Keratinocyte (primary cell): Measurements from ENCODE around the gene IKZF5. TPM values are rescaled to one million over a fixed set of nuclear protein-coding genes. Genes with fewer than 3 reads are reported as not detected.

Source experiments
- DNase-seq: peaks from one replicate; pipeline ENCODE4 v3.0.0-alpha.2; 2011; ENCODE audit warnings: low read depth, missing footprints, low spot score
- FAIRE-seq: peaks from 2 replicates; lab custom pipeline; 2011; peaks lifted over from hg19 to GRCh38; lab: Jason Lieb, UNC
- H2AFZ ChIP-seq: 2 replicates; pipeline ENCODE4 v1.6.0; 2012; ENCODE audit warnings: low read length, control low read depth, inconsistent platforms; ENCODE audit not compliant: control insufficient read depth
- H3K27ac ChIP-seq: 2 replicates; pipeline ENCODE4 v1.5.1; 2011; ENCODE audit warnings: low read length; ENCODE audit not compliant: control insufficient read depth, insufficient read depth
- H3K27me3 ChIP-seq: 3 replicates; pipeline ENCODE4 v1.6.0; 2011; ENCODE audit warnings: low read length; ENCODE audit not compliant: control insufficient read depth, insufficient read depth; ENCODE audit errors: extremely low read depth
- H3K36me3 ChIP-seq, 2 experiments: 2 replicates in 1 of 2; 3 replicates in 1 of 2; pipeline ENCODE4 v1.5.1; 2011; ENCODE audit warnings: low read length in 2 of 2, mild to moderate bottlenecking in 1 of 2; ENCODE audit not compliant: control insufficient read depth in 2 of 2, insufficient read depth in 2 of 2; ENCODE audit errors: extremely low read depth in 1 of 2
- H3K4me1 ChIP-seq: 3 replicates; pipeline ENCODE4 v1.5.1; 2011; ENCODE audit warnings: low read length; ENCODE audit not compliant: control insufficient read depth, insufficient read depth; ENCODE audit errors: extremely low read depth
- H3K4me2 ChIP-seq: 3 replicates; pipeline ENCODE4 v1.6.0; 2011; ENCODE audit warnings: low read depth, low read length; ENCODE audit not compliant: control insufficient read depth, insufficient read depth; ENCODE audit errors: extremely low read depth
- H3K4me3 ChIP-seq, 3 experiments: fragments of 200-600 bp in 1 of 3; sonication (generic) in 1 of 3; 2 replicates in 2 of 3; 3 replicates in 1 of 3; pipeline ENCODE4 v1.5.1; 2011 to 2016; ENCODE audit warnings: low read length in 3 of 3, mild to moderate bottlenecking in 3 of 3, control low read depth in 2 of 3, inconsistent platforms in 1 of 3, low read depth in 1 of 3, mixed read lengths in 1 of 3, mixed run types in 1 of 3, moderate library complexity in 1 of 3; ENCODE audit not compliant: control insufficient read depth in 2 of 3, insufficient read depth in 2 of 3; ENCODE audit errors: extremely low read depth in 1 of 3
- H3K79me2 ChIP-seq: 2 replicates; pipeline ENCODE4 v1.6.0; 2012; ENCODE audit warnings: low read length; ENCODE audit not compliant: control insufficient read depth, insufficient read depth
- H3K9ac ChIP-seq: 3 replicates; pipeline ENCODE4 v1.6.0; 2011; ENCODE audit warnings: low read length; ENCODE audit not compliant: control insufficient read depth, insufficient read depth; ENCODE audit errors: extremely low read depth
- H3K9me1 ChIP-seq: 3 replicates; pipeline ENCODE4 v1.6.0; 2011; ENCODE audit warnings: low read length; ENCODE audit not compliant: control insufficient read depth, insufficient read depth; ENCODE audit errors: extremely low read depth
- H3K9me3 ChIP-seq: 2 replicates; pipeline ENCODE4 v1.5.1; 2012; ENCODE audit warnings: low read depth, low read length; ENCODE audit not compliant: control insufficient read depth
- H4K20me1 ChIP-seq: 3 replicates; pipeline ENCODE4 v1.6.0; 2011; ENCODE audit warnings: low read length; ENCODE audit not compliant: control insufficient read depth, insufficient read depth; ENCODE audit errors: extremely low read depth
- CTCF ChIP-seq, 3 experiments: IDR thresholded peaks in 1 of 3; conservative IDR thresholded peaks in 1 of 3; optimal IDR thresholded peaks in 1 of 3; 2 replicates in 2 of 3; 3 replicates in 1 of 3; pipeline versions ENCODE3 to v1.5.1; 2011; ENCODE audit warnings: low read length in 3 of 3, mild to moderate bottlenecking in 3 of 3, moderate library complexity in 2 of 3, control low read depth in 1 of 3, inconsistent platforms in 1 of 3; ENCODE audit not compliant: insufficient read depth in 2 of 3; ENCODE audit errors: extremely low read depth in 1 of 3
- EZH2 ChIP-seq: IDR thresholded peaks from one replicate; pipeline ENCODE4 v1.6.1; 2012; ENCODE audit warnings: inconsistent platforms, mild to moderate bottlenecking, low read length, moderate library complexity
- dilution Hi-C: fragments of 300-500 bp; cut with MboI; formaldehyde crosslinking; loops from one replicate; pipeline ENCODE4 v1.7.0; 2020; ENCODE audit warnings: low sequenced_read_pairs; ENCODE audit not compliant: extremely low pct_ligation_motif_present
- polyA plus RNA-seq, 5 experiments: library from polyadenylated mRNA; depleted of rRNA in 3 of 5; stranded (reverse) in 3 of 5; stranded (forward) in 1 of 5; unstranded in 1 of 5; fragments of >200 nt; gene quantifications; 1 replicate in 1 of 5; 2 replicates in 3 of 5; 3 replicates in 1 of 5; pipeline versions ENCODE4 v1.2.1 to v1.2.3, GENCODE V29; 2011 to 2012; ENCODE audit warnings: missing spikeins in 2 of 5, low read depth in 1 of 5, low replicate concordance in 1 of 5

The IKZF5 gene
- polyA plus RNA-seq, 1 donor (not counting 4 experiments of a cell fraction or from before 2014, with no cell fraction given) = 6.5 TPM

- Histone ChIP-seq H3K79me2 (peaks cover 38% of the 10 kb centered on the region), H3K4me3 (no peak overlapping the region), H3K4me2 (no peak overlapping the region), H3K27me3 (no peaks in the 10 kb centered on the region), H3K4me1 (no peaks in the 10 kb centered on the region), H3K9ac (no peak overlapping the region), H2AFZ (no peak overlapping the region), H3K36me3 (peaks cover 0 to 4% of the 10 kb centered on the region in 2 experiments), H3K9me3 (no peaks in the 10 kb centered on the region), H4K20me1 (no peaks in the 10 kb centered on the region), H3K27ac (no peak overlapping the region), H3K9me1 (no peaks in the 10 kb centered on the region)
- TF ChIP-seq EZH2 = no peak
- no peak for DNase-seq
- FAIRE-seq = no peak
- dilution Hi-C loops = no loop called here
These were observed 7.2 kb downstream of the IKZF5 start for GRCh38 chr10:123001370-123001769.

- Histone ChIP-seq H2AFZ (no peak overlapping the region), H3K27ac (no peak overlapping the region), H3K9me3 (no peaks in the 10 kb centered on the region), H3K79me2 (peaks cover 26% of the 10 kb centered on the region), H4K20me1 (no peaks in the 10 kb centered on the region), H3K4me1 (no peaks in the 10 kb centered on the region), H3K4me2 (no peak overlapping the region), H3K27me3 (no peaks in the 10 kb centered on the region), H3K9me1 (no peaks in the 10 kb centered on the region), H3K36me3 (peaks cover 0 to 8% of the 10 kb centered on the region in 2 experiments), H3K4me3 (no peak overlapping the region), H3K9ac (no peak overlapping the region)
- no peak for FAIRE-seq
- dilution Hi-C loops = no loop called here
- TF ChIP-seq EZH2 (no peak), CTCF (optimal IDR thresholded peaks at IDR 0.05 in 1 of 3, IDR thresholded peaks at IDR 0.05 in 1 of 3, conservative IDR thresholded peaks at IDR 0.05 in 1 of 3; ENCODE audit: extremely low read depth in 1 of 3, insufficient read depth in 2 of 3, low read length in 3 of 3) (no peak)
- DNase-seq = no peak
These were observed 8.4 kb downstream of the IKZF5 start for GRCh38 chr10:123000155-123000554.

- Histone ChIP-seq H3K9me1 (no peaks in the 10 kb centered on the region), H3K4me3 (no peak overlapping the region), H3K79me2 (peaks cover 20% of the 10 kb centered on the region), H3K9me3 (no peaks in the 10 kb centered on the region), H3K4me1 (no peaks in the 10 kb centered on the region), H3K4me2 (no peak overlapping the region), H3K9ac (no peak overlapping the region), H3K27ac (no peak overlapping the region), H2AFZ (no peak overlapping the region), H4K20me1 (no peaks in the 10 kb centered on the region), H3K27me3 (no peaks in the 10 kb centered on the region), H3K36me3 (peaks cover 2 to 9% of the 10 kb centered on the region in 2 experiments)
- no peak for DNase-seq
- dilution Hi-C loops = no loop called here
- TF ChIP-seq CTCF (optimal IDR thresholded peaks at IDR 0.05 in 1 of 3, IDR thresholded peaks at IDR 0.05 in 1 of 3, conservative IDR thresholded peaks at IDR 0.05 in 1 of 3; ENCODE audit: extremely low read depth in 1 of 3, insufficient read depth in 2 of 3, low read length in 3 of 3) = no peak
- TF ChIP-seq EZH2 = no peak
- FAIRE-seq = no peak
These were observed 9.2 kb downstream of the IKZF5 start for GRCh38 chr10:122999347-122999746.
